Peyer's patch (tissue), 4 donors: ENCODE results near the gene GRAMD4. TPM values are rescaled to one million over a fixed set of nuclear protein-coding genes. Genes with fewer than 3 reads are reported as not detected.

ENCODE experiments used
- DNase-seq, 3 donors: peaks; one replicate each; pipeline ENCODE4 v3.0.0-alpha.2; 2017 to 2019
- H3K27ac ChIP-seq, 4 donors: fragments of 200-600 bp; sonication (generic); one replicate each; pipeline ENCODE4 v1.5.1; 2016 to 2019
- H3K27me3 ChIP-seq, 2 donors: fragments of 200-600 bp; sonication (generic); one replicate each; pipeline ENCODE4 v1.5.1; 2019
- H3K36me3 ChIP-seq, 3 donors: fragments of 200-600 bp; sonication (generic); one replicate each; pipeline ENCODE4 v1.5.1; 2016 to 2019
- H3K4me1 ChIP-seq, 4 donors: fragments of 200-600 bp; sonication (generic); one replicate each; pipeline ENCODE4 v1.5.1; 2016 to 2019
- H3K4me3 ChIP-seq, 4 donors: fragments of 200-600 bp; sonication (generic); 1 replicate in 3 of 4; 2 replicates in 1 of 4; pipeline ENCODE4 v1.5.1; 2016 to 2019; ENCODE audit warnings: mild to moderate bottlenecking in 1 of 4
- H3K9me3 ChIP-seq, 4 donors: fragments of 200-600 bp; sonication (generic); one replicate each; pipeline ENCODE4 v1.5.1; 2016 to 2019; ENCODE audit warnings: mild to moderate bottlenecking in 1 of 4
- POLR2A ChIP-seq, 2 donors: fragments of 450-650 bp; IDR thresholded peaks; one replicate each; pipeline ENCODE4 v1.5.1; 2017; ENCODE audit warnings: antibody characterized with exemption in 2 of 2, mild to moderate bottlenecking in 2 of 2, moderate library complexity in 2 of 2
- total RNA-seq, 4 donors: library from RNA; depleted of rRNA; stranded (reverse); fragments of >200 nt; gene quantifications; one replicate each; pipeline ENCODE4 v1.1.0, GENCODE V29; 2016
- TF ChIP-seq, protein P1 (sequence below), 6 experiments: fragments of 450-650 bp in 4 of 6; fragments of 200-600 bp in 2 of 6; sonication (generic) in 1 of 6; IDR thresholded peaks; one replicate each; pipeline ENCODE4 v1.5.1; 2017 to 2019; ENCODE audit warnings: antibody characterized with exemption in 6 of 6, mild to moderate bottlenecking in 3 of 6, moderate library complexity in 1 of 6

The GRAMD4 gene
- total RNA-seq, 4 donors from 2014 or later = 98.2 to 428 (median 422) TPM

DNA sequence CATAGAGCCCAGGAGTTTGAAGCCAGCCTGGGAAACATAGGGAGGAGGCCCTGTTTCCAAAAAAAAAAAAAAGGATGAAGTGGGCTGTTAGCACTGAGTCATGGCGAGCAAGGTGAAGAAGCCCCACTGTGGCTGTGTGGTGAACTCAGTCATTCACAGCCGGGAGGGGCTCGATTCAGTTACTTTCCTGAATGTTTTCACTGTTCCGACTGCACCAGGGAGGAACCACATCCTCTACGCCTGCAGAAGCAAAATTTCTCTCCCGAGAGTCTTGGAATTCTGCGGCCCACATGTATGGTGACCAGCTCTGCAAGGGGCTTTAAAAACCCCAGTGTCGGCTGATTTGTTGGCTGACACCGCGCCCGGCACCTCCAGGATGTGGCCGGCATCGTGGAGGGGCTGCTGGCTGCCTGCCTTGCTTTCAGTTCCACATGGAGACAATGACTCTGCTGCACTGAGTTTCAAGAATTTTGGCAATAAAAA is 27.8 kb upstream of the GRAMD4 start:
- Histone ChIP-seq H3K36me3 (no peaks in the 10 kb centered on the region), H3K27me3 (no peaks in the 10 kb centered on the region), H3K9me3 (no peaks in the 10 kb centered on the region), H3K4me3 (peak overlapping the region in 1 of 4 donors; percentile 16), H3K4me1 (peaks cover 1 to 47% (median 11%) of the 10 kb centered on the region in 4 donors), H3K27ac (peak overlapping the region; percentile 41 to 71 (median 59))
- peak in 2 of 3 donors; percentile 80 to 86 for DNase-seq
- no peak for TF ChIP-seq POLR2A (IDR thresholded peaks at IDR 0.05)
- TF ChIP-seq, protein P1, sequence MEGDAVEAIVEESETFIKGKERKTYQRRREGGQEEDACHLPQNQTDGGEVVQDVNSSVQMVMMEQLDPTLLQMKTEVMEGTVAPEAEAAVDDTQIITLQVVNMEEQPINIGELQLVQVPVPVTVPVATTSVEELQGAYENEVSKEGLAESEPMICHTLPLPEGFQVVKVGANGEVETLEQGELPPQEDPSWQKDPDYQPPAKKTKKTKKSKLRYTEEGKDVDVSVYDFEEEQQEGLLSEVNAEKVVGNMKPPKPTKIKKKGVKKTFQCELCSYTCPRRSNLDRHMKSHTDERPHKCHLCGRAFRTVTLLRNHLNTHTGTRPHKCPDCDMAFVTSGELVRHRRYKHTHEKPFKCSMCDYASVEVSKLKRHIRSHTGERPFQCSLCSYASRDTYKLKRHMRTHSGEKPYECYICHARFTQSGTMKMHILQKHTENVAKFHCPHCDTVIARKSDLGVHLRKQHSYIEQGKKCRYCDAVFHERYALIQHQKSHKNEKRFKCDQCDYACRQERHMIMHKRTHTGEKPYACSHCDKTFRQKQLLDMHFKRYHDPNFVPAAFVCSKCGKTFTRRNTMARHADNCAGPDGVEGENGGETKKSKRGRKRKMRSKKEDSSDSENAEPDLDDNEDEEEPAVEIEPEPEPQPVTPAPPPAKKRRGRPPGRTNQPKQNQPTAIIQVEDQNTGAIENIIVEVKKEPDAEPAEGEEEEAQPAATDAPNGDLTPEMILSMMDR (IDR thresholded peaks at IDR 0.05) = no peak

DNA sequence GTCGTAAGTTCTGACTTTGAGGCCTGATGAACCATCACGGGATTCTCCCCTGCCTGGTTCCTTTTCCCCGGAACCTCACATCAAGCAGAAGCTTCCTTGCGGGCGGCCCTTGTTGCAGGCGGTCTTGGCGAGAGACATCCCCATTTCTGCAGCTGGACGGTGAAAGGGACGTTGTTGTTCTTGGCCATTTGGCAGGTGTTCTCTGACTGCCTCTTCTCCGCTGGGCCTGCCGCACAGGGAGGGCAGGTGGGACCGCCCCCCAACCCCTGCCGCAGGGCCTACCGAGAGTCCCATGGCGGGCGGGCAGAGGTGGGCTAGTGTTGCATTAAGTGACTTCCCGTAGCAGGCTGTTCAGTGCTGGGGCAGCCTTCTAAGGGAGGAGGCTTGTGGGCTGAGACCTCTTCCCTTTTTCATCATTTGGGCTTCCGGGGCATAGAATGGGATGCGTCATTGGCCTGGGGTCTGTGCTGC is 26.9 kb upstream of the GRAMD4 start:
- Histone ChIP-seq H3K9me3 (no peaks in the 10 kb centered on the region), H3K4me3 (peak overlapping the region in 2 of 4 donors; percentile 16 to 26)
- DNase-seq = peak in 2 of 3 donors; percentile 78 to 82

DNA sequence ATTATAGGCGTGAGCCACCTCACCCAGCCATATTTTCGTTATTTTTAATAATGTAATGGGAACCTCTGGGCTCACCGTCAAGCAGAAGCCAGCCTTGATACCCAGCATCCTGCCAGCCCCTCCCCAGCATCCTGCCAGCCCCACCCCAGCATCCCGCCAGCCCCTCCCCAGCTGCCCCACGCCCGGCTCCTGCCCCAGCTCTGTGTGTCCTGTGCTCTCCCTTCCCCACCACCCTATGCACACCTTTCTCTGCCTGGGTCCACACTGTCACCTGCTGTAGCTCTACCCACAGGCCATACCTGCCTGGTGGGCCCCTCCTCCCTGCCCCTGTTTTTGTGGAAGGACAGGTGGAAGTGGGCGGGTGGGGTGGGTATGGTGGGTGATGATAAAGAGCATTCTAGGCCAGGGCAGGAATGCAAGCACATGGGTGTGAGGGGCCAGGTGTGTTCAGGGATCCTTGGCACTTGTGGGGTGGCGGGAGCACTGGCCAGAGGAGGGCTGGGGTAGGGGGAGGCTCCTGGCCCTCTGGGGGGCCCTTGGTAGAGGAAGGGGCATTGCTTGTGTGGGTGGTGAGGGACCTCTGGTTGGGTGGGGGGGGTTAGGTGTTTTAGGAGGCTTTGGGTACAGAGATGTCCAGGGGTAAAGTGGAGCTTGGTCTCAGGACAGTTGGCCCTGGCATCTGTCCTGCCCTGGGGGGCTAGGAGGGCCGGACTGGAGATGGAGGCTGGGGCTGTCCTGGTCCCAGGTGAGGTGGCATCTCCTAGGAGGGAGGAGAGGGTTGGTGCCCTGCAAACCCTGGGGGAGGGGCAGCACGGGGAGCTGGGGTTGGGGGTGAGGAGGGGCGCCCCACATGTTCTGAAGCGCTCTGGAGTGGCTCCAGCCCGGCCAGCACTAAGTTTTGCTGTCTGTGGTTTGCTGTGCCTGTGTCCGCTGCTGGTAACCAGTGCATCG is 25.9 kb upstream of the GRAMD4 start:
- TF ChIP-seq, protein P1 (IDR thresholded peaks at IDR 0.05) = no peak
- no peak for TF ChIP-seq POLR2A (IDR thresholded peaks at IDR 0.05)
- Histone ChIP-seq H3K27me3 (no peaks in the 10 kb centered on the region), H3K36me3 (no peaks in the 10 kb centered on the region), H3K27ac (peak overlapping the region; percentile 1 to 71 (median 40)), H3K9me3 (no peaks in the 10 kb centered on the region), H3K4me3 (no peak overlapping the region), H3K4me1 (peaks cover 0 to 34% (median 0%) of the 10 kb centered on the region in 4 donors)
- DNase-seq = no peak

More for the DNA sequence above, 26.9 kb upstream of the GRAMD4 start:
- H3K27me3 ChIP-seq = no peaks in the 10 kb centered on the region
- H3K4me1 ChIP-seq = peaks cover 0 to 38% (median 4%) of the 10 kb centered on the region in 4 donors
- no peaks in the 10 kb centered on the region for H3K36me3 ChIP-seq
- TF ChIP-seq POLR2A (IDR thresholded peaks at IDR 0.05) = peak in 1 of 2 donors; percentile 9
- TF ChIP-seq, protein P1 (IDR thresholded peaks at IDR 0.05) = no peak
- H3K27ac ChIP-seq = peak overlapping the region; percentile 11 to 71 (median 52)

DNA sequence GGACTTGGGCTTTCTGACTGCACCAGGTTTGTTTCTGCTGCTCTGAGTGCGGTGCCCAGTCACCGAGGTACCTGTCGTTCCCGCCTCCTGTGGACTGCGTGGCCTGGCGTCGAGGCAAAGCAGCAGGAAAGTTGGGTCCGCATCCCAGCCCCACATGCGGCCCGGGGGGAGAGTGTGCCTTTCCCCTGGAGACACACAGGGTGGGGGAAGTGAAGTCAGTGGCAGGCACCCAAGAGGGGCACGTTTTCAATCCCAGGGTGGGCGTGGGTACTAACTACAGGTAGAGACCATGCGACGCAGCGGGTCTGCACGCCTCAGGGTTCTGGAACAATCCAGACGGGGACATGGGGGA is 25.3 kb upstream of the GRAMD4 start:
- no peaks in the 10 kb centered on the region for H3K27me3 ChIP-seq
- no peak for TF ChIP-seq POLR2A (IDR thresholded peaks at IDR 0.05)
- TF ChIP-seq, protein P1 (IDR thresholded peaks at IDR 0.05) = no peak
- H3K4me3 ChIP-seq = no peak overlapping the region
- H3K36me3 ChIP-seq = no peaks in the 10 kb centered on the region
- no peaks in the 10 kb centered on the region for H3K9me3 ChIP-seq
- DNase-seq = no peak
- peaks cover 0 to 34% (median 0%) of the 10 kb centered on the region in 4 donors for H3K4me1 ChIP-seq
- peak overlapping the region in 2 of 4 donors; percentile 22 to 71 for H3K27ac ChIP-seq

DNA sequence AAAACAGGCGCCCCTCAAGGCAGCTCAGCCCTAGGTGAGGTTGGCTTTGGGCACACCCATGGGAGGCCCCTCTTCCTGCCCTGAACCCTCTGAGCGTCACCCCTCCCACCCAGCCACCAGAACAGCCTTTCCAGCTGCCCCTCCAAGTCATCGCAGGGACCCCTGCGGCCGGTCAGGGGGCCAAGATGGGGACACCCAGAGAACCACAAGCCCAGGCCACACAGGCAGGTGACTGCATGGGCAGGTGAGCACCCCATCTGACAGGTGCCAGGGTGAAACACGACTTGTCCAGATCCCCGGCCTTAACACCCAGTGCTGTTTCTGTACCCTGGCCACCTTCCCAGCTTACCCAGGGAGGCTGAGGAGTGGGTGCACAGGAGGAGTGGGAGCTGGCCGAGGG is 24.6 kb upstream of the GRAMD4 start:
- no peak for DNase-seq
- peaks cover 0 to 34% (median 0%) of the 10 kb centered on the region in 4 donors for H3K4me1 ChIP-seq
- no peaks in the 10 kb centered on the region for H3K36me3 ChIP-seq
- no peaks in the 10 kb centered on the region for H3K9me3 ChIP-seq
- TF ChIP-seq POLR2A (IDR thresholded peaks at IDR 0.05) = no peak
- TF ChIP-seq, protein P1 (IDR thresholded peaks at IDR 0.05) = no peak
- no peak overlapping the region for H3K4me3 ChIP-seq
- no peaks in the 10 kb centered on the region for H3K27me3 ChIP-seq
- peak overlapping the region in 2 of 4 donors; percentile 22 to 26 for H3K27ac ChIP-seq
